ENCODE data around the gene MPHOSPH10.
"Not testable (repeated sequence)": the region's sequence is repeated elsewhere in the genome, so short reads cannot be mapped to it uniquely, and the experiment has no call there.

DNA sequence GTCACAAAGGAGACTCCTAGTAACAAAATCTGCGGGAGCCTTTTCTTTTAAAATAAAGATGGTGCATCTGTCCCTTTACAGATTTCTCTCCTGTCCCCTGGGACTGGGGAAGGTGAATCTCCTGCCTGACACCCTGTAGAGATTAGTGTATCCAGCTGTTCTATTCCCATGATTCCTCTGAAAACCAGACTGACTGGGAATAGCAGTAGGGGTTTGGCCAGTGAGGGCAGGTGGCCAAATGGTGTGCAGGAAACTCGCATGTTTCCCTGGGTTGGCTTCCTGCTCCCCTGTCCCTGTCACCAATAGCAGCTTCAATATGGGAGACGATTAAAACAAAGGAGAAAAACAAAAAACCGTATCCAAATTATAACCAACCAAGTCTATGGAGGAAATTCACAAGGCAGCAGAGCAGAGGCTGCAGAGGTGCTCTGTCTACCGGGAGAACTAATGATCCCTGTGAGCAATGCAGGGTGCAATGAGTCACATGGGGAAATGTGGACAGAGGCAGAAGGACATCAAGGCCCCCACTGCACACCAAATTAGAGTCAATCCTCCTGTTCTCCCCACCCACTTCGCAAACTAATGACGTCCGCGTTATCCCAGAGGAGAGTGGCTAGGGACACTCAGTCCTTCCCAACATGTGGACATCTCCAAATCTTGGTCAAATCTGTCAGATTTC, 45.0 kb upstream of the MPHOSPH10 start:
- TF ChIP-seq, protein P1, sequence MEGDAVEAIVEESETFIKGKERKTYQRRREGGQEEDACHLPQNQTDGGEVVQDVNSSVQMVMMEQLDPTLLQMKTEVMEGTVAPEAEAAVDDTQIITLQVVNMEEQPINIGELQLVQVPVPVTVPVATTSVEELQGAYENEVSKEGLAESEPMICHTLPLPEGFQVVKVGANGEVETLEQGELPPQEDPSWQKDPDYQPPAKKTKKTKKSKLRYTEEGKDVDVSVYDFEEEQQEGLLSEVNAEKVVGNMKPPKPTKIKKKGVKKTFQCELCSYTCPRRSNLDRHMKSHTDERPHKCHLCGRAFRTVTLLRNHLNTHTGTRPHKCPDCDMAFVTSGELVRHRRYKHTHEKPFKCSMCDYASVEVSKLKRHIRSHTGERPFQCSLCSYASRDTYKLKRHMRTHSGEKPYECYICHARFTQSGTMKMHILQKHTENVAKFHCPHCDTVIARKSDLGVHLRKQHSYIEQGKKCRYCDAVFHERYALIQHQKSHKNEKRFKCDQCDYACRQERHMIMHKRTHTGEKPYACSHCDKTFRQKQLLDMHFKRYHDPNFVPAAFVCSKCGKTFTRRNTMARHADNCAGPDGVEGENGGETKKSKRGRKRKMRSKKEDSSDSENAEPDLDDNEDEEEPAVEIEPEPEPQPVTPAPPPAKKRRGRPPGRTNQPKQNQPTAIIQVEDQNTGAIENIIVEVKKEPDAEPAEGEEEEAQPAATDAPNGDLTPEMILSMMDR (IDR thresholded peaks at IDR 0.05 in 4 of 5, conservative IDR thresholded peaks at IDR 0.05 in 1 of 5) = not testable (repeated sequence)
- not testable (repeated sequence) for TF ChIP-seq POLR2A (IDR thresholded peaks at IDR 0.05)
